K562 (cell line): ENCODE results near the gene PYGB. TPM values are rescaled to one million over a fixed set of nuclear protein-coding genes. Genes with fewer than 3 reads are reported as not detected.

Experiments used
- ATAC-seq: fragments of 200-7000 bp; cut with Tn5 transposase; 3 replicates; pipeline ENCODE4 v1.9.1; 2020; ENCODE audit warnings: moderate library complexity
- BruUV-seq: library from RNA; stranded (reverse); fragments of 400-500 nt; replicated peaks from 2 replicates; lab custom pipeline; 2021; lab: Mats Ljungman, UMichigan
- CTCF ChIA-PET: fragments of 300-600 bp; formaldehyde crosslinking; extraction: SDS; loops from one replicate; lab custom pipeline; 2021; ENCODE audit warnings: low intra/inter-chr PET ratio; lab: Yijun Ruan, JAX
- POLR2A ChIA-PET: fragments of 300-600, 350-650 bp; sonication (Branson Sonifier 250); formaldehyde crosslinking; extraction: SDS; loops from one replicate; lab custom pipeline; 2021; ENCODE audit warnings: antibody characterized with exemption, inconsistent platforms; lab: Yijun Ruan, JAX
- DNase-seq, 4 experiments: peaks; one replicate each; pipeline versions ENCODE4 v3.0.0 to v3.0.0-alpha.2; 2011 to 2018; ENCODE audit warnings: low spot score in 3 of 4, mixed read lengths in 3 of 4; ENCODE audit errors: extremely low read depth in 1 of 4
- FAIRE-seq: peaks from 2 replicates; lab custom pipeline; 2011; peaks lifted over from hg19 to GRCh38; lab: Jason Lieb, UNC
- H2AFZ ChIP-seq: 2 replicates; pipeline ENCODE4 v1.6.0; 2011; ENCODE audit warnings: low read depth, low read length, control low read depth, inconsistent platforms
- H3K27ac ChIP-seq: fragments of 200-600 bp; 3 replicates; pipeline ENCODE4 v1.8.0; 2011; ENCODE audit warnings: low read depth, mild to moderate bottlenecking, control low read depth, inconsistent platforms, low read length, moderate library complexity, mixed read lengths; ENCODE audit errors: extremely low read depth
- H3K27me3 ChIP-seq, 2 experiments: fragments of 300-600 bp in 1 of 2; 2 replicates in 1 of 2; 3 replicates in 1 of 2; pipeline versions ENCODE4 v1.6.0 to v1.8.0; 2011; ENCODE audit warnings: inconsistent platforms in 2 of 2, low read length in 2 of 2, mild to moderate bottlenecking in 1 of 2, mixed read lengths in 1 of 2, moderate library complexity in 1 of 2; ENCODE audit not compliant: control insufficient read depth in 2 of 2, insufficient read depth in 2 of 2
- H3K36me3 ChIP-seq: fragments of 300-600 bp; 3 replicates; pipeline ENCODE4 v1.8.0; 2011; ENCODE audit warnings: mild to moderate bottlenecking, low read length, inconsistent platforms; ENCODE audit not compliant: control insufficient read depth, insufficient read depth
- H3K4me1 ChIP-seq, 2 experiments: fragments of 200-600 bp in 1 of 2; replicated peaks in 1 of 2; 2 replicates in 1 of 2; 3 replicates in 1 of 2; pipeline versions ENCODE4 v1.5.1 to v1.8.0; 2011; ENCODE audit warnings: inconsistent platforms in 2 of 2, low read length in 2 of 2, mild to moderate bottlenecking in 1 of 2, mixed read lengths in 1 of 2, moderate library complexity in 1 of 2; ENCODE audit not compliant: control insufficient read depth in 2 of 2, insufficient read depth in 2 of 2
- H3K4me2 ChIP-seq: 2 replicates; pipeline ENCODE4 v1.6.1; 2011; ENCODE audit warnings: low read length, control low read depth, inconsistent platforms, mixed read lengths; ENCODE audit not compliant: insufficient read depth
- H3K4me3 ChIP-seq: fragments of 200-600 bp; sonication (generic), shearing (Covaris generic); 2 replicates; pipeline ENCODE4 v1.5.1; 2016; ENCODE audit warnings: control low read depth, inconsistent platforms
- H3K79me2 ChIP-seq: fragments of 200-600 bp; 3 replicates; pipeline ENCODE4 v1.8.0; 2011; ENCODE audit warnings: low read length, inconsistent platforms; ENCODE audit not compliant: control insufficient read depth, insufficient read depth
- H3K9ac ChIP-seq, 2 experiments: 2 replicates each; pipeline versions ENCODE4 v1.6.0 to v1.6.1; 2011; ENCODE audit warnings: low read depth in 2 of 2, low read length in 2 of 2, control low read depth in 1 of 2, inconsistent platforms in 1 of 2, mild to moderate bottlenecking in 1 of 2, mixed read lengths in 1 of 2; ENCODE audit not compliant: insufficient read depth in 1 of 2
- H3K9me1 ChIP-seq: one replicate; pipeline ENCODE4 v1.6.0; 2011; ENCODE audit warnings: inconsistent platforms, mild to moderate bottlenecking, low read length, moderate library complexity; ENCODE audit not compliant: control insufficient read depth, insufficient read depth
- H3K9me3 ChIP-seq: replicated peaks from 2 replicates; pipeline ENCODE4 v1.5.1; 2011; ENCODE audit warnings: low read depth, low read length, inconsistent platforms; ENCODE audit not compliant: control insufficient read depth, insufficient read depth
- H4K20me1 ChIP-seq: replicated peaks from 2 replicates; pipeline ENCODE4 v1.6.1; 2011; ENCODE audit warnings: low read length, inconsistent platforms, mixed read lengths; ENCODE audit not compliant: control insufficient read depth, insufficient read depth
- ASH1L ChIP-seq: fragments of 450-650 bp; IDR thresholded peaks from 2 replicates; pipeline ENCODE4 v1.6.1; 2018; ENCODE audit warnings: borderline replicate concordance, mild to moderate bottlenecking, low read depth; ENCODE audit not compliant: partially characterized antibody
- CBX8 ChIP-seq: fragments of 200-600 bp; sonication (generic); IDR thresholded peaks from 2 replicates; pipeline ENCODE4 v1.6.1; 2012; ENCODE audit warnings: borderline replicate concordance, mixed run types, low read depth, mild to moderate bottlenecking, moderate library complexity, mixed read lengths, low read length, control low read depth, inconsistent platforms; ENCODE audit not compliant: poor library complexity, severe bottlenecking; ENCODE audit errors: extremely low read depth
- CEBPG ChIP-seq, 3 experiments: fragments of 200-800 bp in 1 of 3; sonication (Bioruptor generic) in 1 of 3; sonication (generic) in 1 of 3; formaldehyde crosslinking in 1 of 3; IDR thresholded peaks in 2 of 3; conservative IDR thresholded peaks in 1 of 3; 2 replicates each; pipeline versions ENCODE4 v1.6.1 to v1.8.0; 2016 to 2022; ENCODE audit warnings: missing compliant biosample characterization in 2 of 3, missing genetic modification characterization in 2 of 3, mild to moderate bottlenecking in 1 of 3, missing genetic modification reagents in 1 of 3
- CREBBP ChIP-seq: IDR thresholded peaks from one replicate; pipeline ENCODE4 v1.6.1; 2012; ENCODE audit warnings: low read depth, mild to moderate bottlenecking, control low read depth, inconsistent platforms, low read length
- ETV1 ChIP-seq: fragments of 450-650 bp; conservative IDR thresholded peaks from 2 replicates; pipeline ENCODE4 v1.6.1; 2016; ENCODE audit warnings: missing genetic modification characterization, control low read depth, low read depth, missing compliant biosample characterization
- FOXK2 ChIP-seq, 2 experiments: fragments of 450-650 bp; IDR thresholded peaks in 1 of 2; conservative IDR thresholded peaks in 1 of 2; 2 replicates each; pipeline ENCODE4 v1.6.1; 2016; ENCODE audit warnings: low read depth in 2 of 2, mild to moderate bottlenecking in 1 of 2
- GABPA ChIP-seq: fragments of 200-800 bp; sonication (Bioruptor generic); conservative IDR thresholded peaks from 2 replicates; pipeline ENCODE4 v1.6.1; 2016; ENCODE audit warnings: low read depth, missing genetic modification characterization, missing compliant biosample characterization
- MXI1 ChIP-seq: IDR thresholded peaks from 2 replicates; pipeline ENCODE4 v1.6.1; 2011; ENCODE audit warnings: low read depth, mild to moderate bottlenecking, improper control_type of control experiment, low read length
- RUNX1 ChIP-seq: sonication (generic); IDR thresholded peaks from 2 replicates; pipeline ENCODE4 v1.6.1; 2016; ENCODE audit warnings: antibody characterized with exemption, low read depth
- TARDBP ChIP-seq: fragments of 450-650 bp; IDR thresholded peaks from 2 replicates; pipeline ENCODE4 v1.6.1; 2016
- TBL1XR1 ChIP-seq, 2 experiments: IDR thresholded peaks; 2 replicates each; pipeline ENCODE4 v1.6.1; 2012; ENCODE audit warnings: improper control_type of control experiment in 2 of 2, low read length in 2 of 2, mild to moderate bottlenecking in 1 of 2
- WGBS: fragments of 100-300 bp; shearing (Covaris generic); methylation state at CpG from one replicate; pipeline ENCODE4 v1.1.6; 2016; ENCODE audit warnings: low coverage, mixed read lengths; ENCODE audit not compliant: insufficient coverage; ENCODE audit errors: missing lambda C conversion rate; 5-methylcytosine and 5-hydroxymethylcytosine counted together
- in situ Hi-C: fragments of 300-500 bp; cut with MboI; formaldehyde crosslinking; loops from 4 replicates; pipeline ENCODE4 v1.15.0; 2018; ENCODE audit warnings: inconsistent platforms, mixed read lengths
- intact Hi-C: fragments of 100-400 bp; cut with micrococcal nuclease; formaldehyde crosslinking; loops from 2 replicates; pipeline ENCODE4 v1.14.2; 2022
- polyA plus RNA-seq, 8 experiments: library from polyadenylated mRNA; depleted of rRNA in 4 of 8; stranded (reverse) in 5 of 8; unstranded in 3 of 8; fragments of >200 nt; fragmentation: Nextera tagmentation in 2 of 8; fragmentation: Illumina TruSeq in 1 of 8; extraction: Ambion mirVana in 2 of 8; extraction: Trizol in 1 of 8; gene quantifications; 2 replicates each; pipeline versions ENCODE4 v1.2.1 to v1.2.3, GENCODE V29; 2011 to 2014; ENCODE audit warnings: inconsistent platforms in 1 of 8, missing spikeins in 1 of 8
- total RNA-seq, 7 experiments: library from RNA; depleted of rRNA in 6 of 7; stranded (reverse); fragments of >200 nt in 6 of 7; fragmentation: Illumina TruSeq in 2 of 7; extraction: Trizol in 2 of 7; gene quantifications; 2 replicates each; pipeline versions ENCODE4 v1.2.1 to v1.2.3, GENCODE V29; 2011 to 2021; ENCODE audit warnings: low replicate concordance in 1 of 7

The PYGB gene
- total and polyA plus RNA-seq, 9 of the 15 experiments (the other 6 are each of a cell fraction or from before 2014, with no cell fraction given), result 0.34 to 18.0 (median 9.8) TPM

DNA sequence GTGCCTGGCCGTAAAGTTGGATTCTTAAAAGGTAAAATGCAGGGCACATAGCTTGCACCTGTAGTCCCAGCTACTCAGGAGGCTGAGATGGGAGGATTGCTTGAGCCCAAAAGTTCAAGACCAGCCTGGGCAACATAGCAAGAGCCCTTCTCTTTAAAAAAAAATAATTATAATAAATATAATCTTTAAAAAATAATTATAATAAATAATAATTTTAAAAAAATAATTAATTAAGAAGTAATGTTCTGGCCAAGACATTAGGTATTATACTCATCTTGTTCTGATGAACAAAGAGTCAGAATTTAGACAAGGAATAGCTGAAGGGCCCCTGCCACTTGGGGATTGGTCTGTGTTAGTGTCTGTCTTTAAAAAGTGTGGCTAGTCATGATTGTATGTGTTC is 38.5 kb upstream of the PYGB start:
- H3K79me2 ChIP-seq, result no peaks in the 10 kb centered on the region; the same call in 2 of the 3 replicates
- no peak overlapping the region for H3K9ac ChIP-seq
- no TSS peak for BruUV-seq

DNA sequence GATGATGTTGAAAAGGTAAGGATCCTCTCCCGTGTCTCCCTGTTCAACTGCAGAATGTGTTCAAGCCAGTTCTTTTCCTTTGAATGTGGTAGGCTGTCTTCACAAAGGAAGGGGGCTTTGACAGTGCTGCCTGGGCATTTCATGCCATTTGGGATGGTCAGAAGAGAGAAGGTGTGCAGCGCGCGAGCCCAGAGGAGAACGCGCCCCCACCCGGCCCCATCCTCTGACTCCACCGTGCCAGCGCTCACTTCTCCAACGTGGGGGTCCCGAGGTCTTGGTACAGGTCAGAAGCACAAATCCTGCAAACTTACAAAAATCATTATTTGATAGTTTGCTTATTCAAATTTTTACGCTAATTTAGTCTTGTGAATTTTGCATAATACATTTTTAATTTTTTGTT is 38.0 kb upstream of the PYGB start:
- no TSS peak for BruUV-seq
- in situ Hi-C loops, result no loop called here
- POLR2A ChIA-PET, result interaction anchor here (1.0 kb wide), 1 partner anchor 11 kb away, joined by 3 read pairs; no protein-coding TSS in a partner anchor
- TF ChIP-seq CBX8 (no peak), FOXK2 (conservative IDR thresholded peaks at IDR 0.05 in 1 of 2, IDR thresholded peaks at IDR 0.05 in 1 of 2; ENCODE audit: low read depth in 2 of 2) (no peak)

More for the DNA sequence above, 38.5 kb upstream of the PYGB start:
- intact Hi-C loops (no loop called here), in situ Hi-C loops (no loop called here)
- POLR2A ChIA-PET, result no interaction called here
- TF ChIP-seq CREBBP, result no peak
- no peak for TF ChIP-seq ETV1 (tag)
- TF ChIP-seq TARDBP, result no peak
- no peak for TF ChIP-seq MXI1
- no peak for TF ChIP-seq TBL1XR1 (IDR thresholded peaks at IDR 0.05; ENCODE audit: low read length in 2 of 2)
- TF ChIP-seq ASH1L, result no peak
- TF ChIP-seq CEBPG (CRISPR knock-in tag; IDR thresholded peaks at IDR 0.05), result no peak
- no peak for TF ChIP-seq CEBPG (tag; conservative IDR thresholded peaks at IDR 0.05 in 1 of 2, IDR thresholded peaks at IDR 0.05 in 1 of 2)
- no peak for TF ChIP-seq RUNX1
- no peak for TF ChIP-seq GABPA (tag)
- TF ChIP-seq, all 486 proteins: peak for 0
- H4K20me1 ChIP-seq, result peaks cover 5% of the 10 kb centered on the region; the same call in 1 of the 2 replicates
- DNase-seq, result no peak
- no peak for ATAC-seq
- H3K27me3 ChIP-seq, result no peaks in the 10 kb centered on the region
- H3K4me3 ChIP-seq, result no peak overlapping the region
- H3K4me2 ChIP-seq, result no peak overlapping the region
- H3K27ac ChIP-seq, result no peak overlapping the region
- H2AFZ ChIP-seq, result no peak overlapping the region
- WGBS, result 100% methylated on average over 1 of the region's 1 CpG
- H3K9me3 ChIP-seq, result no peaks in the 10 kb centered on the region
- no peak for FAIRE-seq
- CTCF ChIA-PET, result no interaction called here
- H3K4me1 ChIP-seq, result peaks cover 0 to 14% of the 10 kb centered on the region in 2 experiments; a peak in 2 of 5 replicates
- H3K9me1 ChIP-seq, result no peaks in the 10 kb centered on the region
- H3K36me3 ChIP-seq, result peaks cover 29% of the 10 kb centered on the region; the same call in 2 of the 3 replicates

More for the DNA sequence above, 38.0 kb upstream of the PYGB start:
- Histone ChIP-seq H3K79me2 (no peaks in the 10 kb centered on the region; the same call in 2 of the 3 replicates), H3K4me1 (peaks cover 0 to 14% of the 10 kb centered on the region in 2 experiments; a peak in 2 of 5 replicates), H3K4me2 (no peak overlapping the region), H3K27ac (no peak overlapping the region), H3K9ac (no peak overlapping the region), H3K9me3 (no peaks in the 10 kb centered on the region), H3K36me3 (peaks cover 32% of the 10 kb centered on the region; the same call in 2 of the 3 replicates), H3K9me1 (no peaks in the 10 kb centered on the region), H3K27me3 (no peaks in the 10 kb centered on the region), H3K4me3 (no peak overlapping the region), H2AFZ (no peak overlapping the region), H4K20me1 (peaks cover 3% of the 10 kb centered on the region; the same call in 1 of the 2 replicates)
- WGBS, result 96% methylated on average over 5 of the region's 12 CpGs
- intact Hi-C loops, result no loop called here
- no peak for DNase-seq
- FAIRE-seq, result no peak
- ATAC-seq, result no peak
- CTCF ChIA-PET, result no interaction called here
